Measurements from ENCODE around the gene CNTNAP3. TPM values are rescaled to one million over a fixed set of nuclear protein-coding genes. Genes with fewer than 3 reads are reported as not detected.
"Not testable (repeated sequence)": the region's sequence is repeated elsewhere in the genome, so short reads cannot be mapped to it uniquely, and the experiment has no call there.

CNTNAP3 gene
- total RNA-seq, 1 experiment from 2014 or later: 3.9 TPM

GRCh38 chr9:39078621-39079256 lies 209.2 kb downstream of the CNTNAP3 start:
- peak; percentile 4 for DNase-seq (ENCODE audit: extremely low read depth, low read depth)

- DNase-seq (ENCODE audit: extremely low read depth, low read depth): not testable (repeated sequence)
Measured at GRCh38 chr9:39073537-39073936, 214.4 kb downstream of the CNTNAP3 start.

- not testable (repeated sequence) for DNase-seq (ENCODE audit: extremely low read depth, low read depth)
Measured at GRCh38 chr9:39067683-39068082, 220.3 kb downstream of the CNTNAP3 start.

GRCh38 chr9:39062966-39063365 lies 225.0 kb downstream of the CNTNAP3 start:
- not testable (repeated sequence) for DNase-seq (ENCODE audit: extremely low read depth, low read depth)

GRCh38 chr9:39054453-39054852 lies 233.5 kb downstream of the CNTNAP3 start:
- not testable (repeated sequence) for DNase-seq (ENCODE audit: extremely low read depth, low read depth)

GRCh38 chr9:39046833-39047232 lies 241.1 kb downstream of the CNTNAP3 start:
- not testable (repeated sequence) for DNase-seq (ENCODE audit: extremely low read depth, low read depth)

GRCh38 chr9:39042352-39042803 lies 245.6 kb downstream of the CNTNAP3 start:
- DNase-seq (ENCODE audit: extremely low read depth, low read depth): not testable (repeated sequence)

- not testable (repeated sequence) for DNase-seq (ENCODE audit: extremely low read depth, low read depth)
Measured at GRCh38 chr9:39041774-39042173, 246.2 kb downstream of the CNTNAP3 start.

GRCh38 chr9:39039148-39039547 lies 248.8 kb downstream of the CNTNAP3 start:
- not testable (repeated sequence) for DNase-seq (ENCODE audit: extremely low read depth, low read depth)

- DNase-seq (ENCODE audit: extremely low read depth, low read depth): not testable (repeated sequence)
Measured at GRCh38 chr9:39038221-39038620, 249.7 kb downstream of the CNTNAP3 start.

GRCh38 chr9:39033849-39034248 lies 254.1 kb downstream of the CNTNAP3 start:
- DNase-seq (ENCODE audit: extremely low read depth, low read depth): not testable (repeated sequence)

- DNase-seq (ENCODE audit: extremely low read depth, low read depth): not testable (repeated sequence)
Measured at GRCh38 chr9:39030204-39031019, 257.6 kb downstream of the CNTNAP3 start.

- DNase-seq (ENCODE audit: extremely low read depth, low read depth): not testable (repeated sequence)
Measured at GRCh38 chr9:39028855-39029254, 259.1 kb downstream of the CNTNAP3 start.

GRCh38 chr9:39028168-39028567 lies 259.8 kb downstream of the CNTNAP3 start:
- not testable (repeated sequence) for DNase-seq (ENCODE audit: extremely low read depth, low read depth)

- not testable (repeated sequence) for DNase-seq (ENCODE audit: extremely low read depth, low read depth)
Measured at GRCh38 chr9:39025911-39026588, 261.9 kb downstream of the CNTNAP3 start.

Small RNAs within 50 kb of the gene (small RNA-seq; reads per million reads assigned to genes)
- gene RN7SL640P: 0 reads per million in 2 experiments

Other genes starting within 250 kb of the CNTNAP3 start
- not detected in 2 replicates for gene SPATA31A1, start 67.5 kb upstream of the CNTNAP3 start, total RNA-seq (2014; rRNA removed; shearing (Covaris generic))

All from NCI-H460 (cell line).